ENCODE data around the gene TRPV6. TPM values are rescaled to one million over a fixed set of nuclear protein-coding genes. Genes with fewer than 3 reads are reported as not detected.

TRPV6 gene
- total RNA-seq, 1 experiment from 2014 or later: not detected

GRCh38 chr7:142917447-142917846, 31.9 kb upstream of the TRPV6 start:
- Histone ChIP-seq H3K4me3 (ENCODE audit: low read depth, low read length, poor library complexity, severe bottlenecking) (no peak overlapping the region), H3K27ac (ENCODE audit: low read depth, low read length, poor library complexity, severe bottlenecking) (no peak overlapping the region), H3K9me3 (ENCODE audit: low read depth, low read length, poor library complexity, severe bottlenecking) (no peaks in the 10 kb centered on the region), H3K4me1 (ENCODE audit: insufficient read depth, low read length, poor library complexity, severe bottlenecking) (no peaks in the 10 kb centered on the region), H3K36me3 (ENCODE audit: insufficient read depth, low read length, poor library complexity, severe bottlenecking) (no peaks in the 10 kb centered on the region), H3K27me3 (replicated peaks; ENCODE audit: insufficient read depth, low read depth, low read length, poor library complexity) (peaks cover 28% of the 10 kb centered on the region)
- ChIA-PET POLR2A (ENCODE audit: low non-redundant PET) (no interaction called here), CTCF (no interaction called here)
- TF ChIP-seq CTCF (conservative IDR thresholded peaks at IDR 0.05; ENCODE audit: low read depth, low read length) (no peak), EZH2 (IDR thresholded peaks at IDR 0.05; ENCODE audit: borderline replicate concordance, low read depth, low read length, poor library complexity, severe bottlenecking) (no peak)
- DNase-seq (ENCODE audit: low spot score): no peak
- BruUV-seq (replicated peaks): no TSS peak
- intact Hi-C loops (cut with micrococcal nuclease; ENCODE audit: unreplicated experiment): no loop called here

GRCh38 chr7:142916508-142916907, 31.0 kb upstream of the TRPV6 start:
- ChIA-PET CTCF (no interaction called here), POLR2A (ENCODE audit: low non-redundant PET) (no interaction called here)
- intact Hi-C loops (cut with micrococcal nuclease; ENCODE audit: unreplicated experiment): no loop called here
- Histone ChIP-seq H3K9me3 (ENCODE audit: low read depth, low read length, poor library complexity, severe bottlenecking) (no peaks in the 10 kb centered on the region), H3K4me3 (ENCODE audit: low read depth, low read length, poor library complexity, severe bottlenecking) (no peak overlapping the region), H3K4me1 (ENCODE audit: insufficient read depth, low read length, poor library complexity, severe bottlenecking) (no peaks in the 10 kb centered on the region), H3K27ac (ENCODE audit: low read depth, low read length, poor library complexity, severe bottlenecking) (no peak overlapping the region), H3K36me3 (ENCODE audit: insufficient read depth, low read length, poor library complexity, severe bottlenecking) (no peaks in the 10 kb centered on the region), H3K27me3 (replicated peaks; ENCODE audit: insufficient read depth, low read depth, low read length, poor library complexity) (peaks cover 36% of the 10 kb centered on the region)
- no TSS peak for BruUV-seq (replicated peaks)
- DNase-seq (ENCODE audit: low spot score): no peak
- TF ChIP-seq EZH2 (IDR thresholded peaks at IDR 0.05; ENCODE audit: borderline replicate concordance, low read depth, low read length, poor library complexity, severe bottlenecking): no peak
- TF ChIP-seq CTCF (conservative IDR thresholded peaks at IDR 0.05; ENCODE audit: low read depth, low read length): no peak

GRCh38 chr7:142915315-142915714, 29.8 kb upstream of the TRPV6 start:
- POLR2A ChIA-PET (ENCODE audit: low non-redundant PET): no interaction called here
- TF ChIP-seq EZH2 (IDR thresholded peaks at IDR 0.05; ENCODE audit: borderline replicate concordance, low read depth, low read length, poor library complexity, severe bottlenecking) (no peak), CTCF (conservative IDR thresholded peaks at IDR 0.05; ENCODE audit: low read depth, low read length) (no peak)
- intact Hi-C loops (cut with micrococcal nuclease; ENCODE audit: unreplicated experiment): no loop called here
- Histone ChIP-seq H3K9me3 (ENCODE audit: low read depth, low read length, poor library complexity, severe bottlenecking) (no peaks in the 10 kb centered on the region), H3K4me3 (ENCODE audit: low read depth, low read length, poor library complexity, severe bottlenecking) (no peak overlapping the region), H3K27me3 (replicated peaks; ENCODE audit: insufficient read depth, low read depth, low read length, poor library complexity) (peaks cover 47% of the 10 kb centered on the region), H3K27ac (ENCODE audit: low read depth, low read length, poor library complexity, severe bottlenecking) (no peak overlapping the region), H3K4me1 (ENCODE audit: insufficient read depth, low read length, poor library complexity, severe bottlenecking) (no peaks in the 10 kb centered on the region), H3K36me3 (ENCODE audit: insufficient read depth, low read length, poor library complexity, severe bottlenecking) (no peaks in the 10 kb centered on the region)
- no TSS peak for BruUV-seq (replicated peaks)
- no peak for DNase-seq (ENCODE audit: low spot score)
- CTCF ChIA-PET: no interaction called here

Measured in A673 (cell line).